Small intestine (tissue), 7 donors: ENCODE measurements around the gene INPP4A. TPM values are rescaled to one million over a fixed set of nuclear protein-coding genes. Genes with fewer than 3 reads are reported as not detected.
A peak's percentile ranks its signal among the peaks of the same experiment; 100 is the strongest.

ENCODE experiments used
- DNase-seq, 2 donors: peaks; one replicate each; pipeline versions ENCODE4 v3.0.0 to v3.0.0-alpha.2; 2013
- FAIRE-seq: peaks from 2 replicates; lab custom pipeline; 2012; peaks lifted over from hg19 to GRCh38; lab: Jason Lieb, UNC
- H3K27ac ChIP-seq, 3 donors: one replicate each; pipeline ENCODE4 v1.5.1; 2013; ENCODE audit warnings: low read length in 2 of 3, mild to moderate bottlenecking in 2 of 3, control low read depth in 1 of 3, inconsistent platforms in 1 of 3, low read depth in 1 of 3, moderate library complexity in 1 of 3
- H3K27me3 ChIP-seq, 3 donors: one replicate each; pipeline ENCODE4 v1.6.1; 2013; ENCODE audit warnings: low read length in 3 of 3, inconsistent platforms in 1 of 3; ENCODE audit not compliant: control insufficient read depth in 3 of 3, insufficient read depth in 3 of 3
- H3K36me3 ChIP-seq, 3 donors: one replicate each; pipeline ENCODE4 v1.6.1; 2013; ENCODE audit warnings: low read length in 3 of 3, inconsistent platforms in 1 of 3, low read depth in 1 of 3, mild to moderate bottlenecking in 1 of 3, moderate library complexity in 1 of 3; ENCODE audit not compliant: control insufficient read depth in 3 of 3, insufficient read depth in 2 of 3
- H3K4me1 ChIP-seq, 3 donors: one replicate each; pipeline ENCODE4 v1.6.1; 2013; ENCODE audit warnings: low read length in 2 of 3, inconsistent platforms in 1 of 3, low read depth in 1 of 3, mild to moderate bottlenecking in 1 of 3, moderate library complexity in 1 of 3; ENCODE audit not compliant: control insufficient read depth in 3 of 3, insufficient read depth in 2 of 3
- H3K4me3 ChIP-seq, 3 donors: one replicate each; pipeline ENCODE4 v1.5.1; 2013; ENCODE audit warnings: low read length in 3 of 3, control low read depth in 1 of 3, inconsistent platforms in 1 of 3, low read depth in 1 of 3, mild to moderate bottlenecking in 1 of 3, moderate library complexity in 1 of 3
- H3K9me3 ChIP-seq, 2 donors: one replicate each; pipeline ENCODE4 v1.6.1; 2013; ENCODE audit warnings: low read depth in 1 of 2, low read length in 1 of 2; ENCODE audit not compliant: control insufficient read depth in 2 of 2, insufficient read depth in 1 of 2
- WGBS, 3 donors: extraction: QIAGEN DNeasy Blood & Tissue Kit; methylation state at CpG; one replicate each; pipeline ENCODE4 v1.1.7; 2013; 5-methylcytosine and 5-hydroxymethylcytosine counted together
- polyA plus RNA-seq, 4 donors: library from polyadenylated mRNA; stranded (reverse) in 3 of 4; unstranded in 1 of 4; fragments of 200-250 nt in 3 of 4; fragments of 120-200 nt in 1 of 4; gene quantifications; one replicate each; pipeline versions ENCODE4 v1.2.1 to v1.2.3, GENCODE V29; 2013
- donor health status: healthy with polysubstance abuse.
- donor health status: control.
- donor health status: control.
- donor health status: Bipolar disorder and iron deficiency.
- donor health status: healthy.

Gene INPP4A
- polyA plus RNA-seq, 4 donors, result 1.6 to 8.3 (median 4.1) TPM

GRCh38 chr2:98569197-98569793, 124.6 kb downstream of the INPP4A start:
- no peak for FAIRE-seq
- Histone ChIP-seq H3K9me3 (no peaks in the 10 kb centered on the region), H3K27me3 (no peaks in the 10 kb centered on the region), H3K4me3 (no peak overlapping the region), H3K27ac (no peak overlapping the region), H3K36me3 (peaks cover 2 to 88% (median 3%) of the 10 kb centered on the region in 3 donors), H3K4me1 (no peaks in the 10 kb centered on the region)
- WGBS, 3 donors, result 66 to 69% (median 68%) methylated on average over 19 of the region's 19 CpGs
- DNase-seq, result peak; percentile 23 to 49

- Histone ChIP-seq H3K9me3 (no peaks in the 10 kb centered on the region), H3K4me3 (no peak overlapping the region), H3K27ac (no peak overlapping the region), H3K27me3 (no peaks in the 10 kb centered on the region), H3K4me1 (no peaks in the 10 kb centered on the region), H3K36me3 (peaks cover 2 to 83% (median 3%) of the 10 kb centered on the region in 3 donors)
- DNase-seq (no peak), FAIRE-seq (no peak)
- WGBS, 3 donors, result 94 to 98% (median 97%) methylated on average over 13 of the region's 13 CpGs
Measured at GRCh38 chr2:98569915-98570314, 125.3 kb downstream of the INPP4A start.

- Histone ChIP-seq H3K27ac (no peak overlapping the region), H3K4me1 (no peaks in the 10 kb centered on the region), H3K4me3 (no peak overlapping the region), H3K36me3 (peaks cover 2 to 80% (median 3%) of the 10 kb centered on the region in 3 donors), H3K27me3 (no peaks in the 10 kb centered on the region), H3K9me3 (no peaks in the 10 kb centered on the region)
- FAIRE-seq (no peak), DNase-seq (no peak)
- WGBS, 3 donors, result 94 to 99% (median 94%) methylated on average over 5 of the region's 5 CpGs
Measured at GRCh38 chr2:98570356-98570755, 125.7 kb downstream of the INPP4A start.

DNA sequence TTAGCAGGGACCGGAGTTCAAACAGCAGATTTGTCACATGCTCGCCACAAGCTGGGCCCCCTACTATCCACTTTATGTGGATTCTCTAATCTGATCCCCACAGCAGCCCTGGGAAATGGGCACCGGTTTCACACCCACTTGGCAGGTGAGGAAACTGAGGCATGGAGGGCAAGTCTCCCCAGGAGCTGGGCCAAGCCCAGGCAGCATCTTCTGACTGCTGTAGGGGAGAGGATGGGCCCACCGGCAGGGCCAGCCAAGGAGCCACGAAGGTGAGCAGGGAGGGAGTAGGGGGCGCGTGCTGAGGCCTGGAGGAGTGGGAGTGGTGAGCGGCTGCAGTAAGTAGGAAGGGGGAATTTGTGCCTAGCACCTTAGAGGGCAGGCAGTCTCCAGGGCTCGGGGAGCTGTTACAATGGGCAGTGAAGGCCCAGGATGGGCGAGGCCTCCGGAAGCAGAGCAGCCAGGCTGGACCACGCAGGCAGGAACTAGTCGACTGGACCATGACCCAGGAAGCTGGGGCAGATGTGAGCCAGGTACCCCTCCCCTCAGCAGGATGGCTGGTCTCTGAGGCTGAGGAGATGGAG, 126.6 kb downstream of the INPP4A start:
- Histone ChIP-seq H3K36me3 (peaks cover under 1 to 73% (median 2%) of the 10 kb centered on the region in 3 donors), H3K27me3 (no peaks in the 10 kb centered on the region), H3K4me3 (no peak overlapping the region), H3K4me1 (no peaks in the 10 kb centered on the region), H3K27ac (no peak overlapping the region), H3K9me3 (no peaks in the 10 kb centered on the region)
- DNase-seq (no peak), FAIRE-seq (no peak)
- 88 to 93% (median 93%) methylated on average over 13 of the region's 13 CpGs for WGBS, 3 donors

DNA sequence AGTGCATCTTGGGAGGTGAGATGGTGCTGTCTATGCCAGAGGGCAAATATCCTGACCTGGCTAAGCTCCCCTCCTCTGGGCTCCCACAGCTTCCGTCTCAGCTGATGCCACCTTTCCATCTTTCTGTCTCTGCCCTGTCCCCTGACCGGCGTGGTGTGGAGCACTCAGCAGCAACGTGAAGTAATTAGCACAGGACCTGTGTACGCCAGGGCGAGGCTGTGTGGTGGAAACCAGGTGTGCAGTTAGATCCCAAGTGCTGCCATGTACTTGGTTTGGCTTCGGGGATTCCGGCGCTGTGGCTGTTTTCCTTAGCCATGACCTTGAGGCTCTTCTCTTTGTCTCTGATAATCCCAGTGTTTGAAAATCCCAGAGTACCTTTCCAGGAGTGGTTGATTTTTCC, 127.1 kb downstream of the INPP4A start:
- no peaks in the 10 kb centered on the region for H3K4me1 ChIP-seq
- H3K9me3 ChIP-seq, result no peaks in the 10 kb centered on the region
- WGBS, 3 donors, result 87 to 94% (median 90%) methylated on average over 9 of the region's 9 CpGs
- no peaks in the 10 kb centered on the region for H3K27me3 ChIP-seq
- FAIRE-seq (no peak), DNase-seq (no peak)
- H3K27ac ChIP-seq, result no peak overlapping the region
- peaks cover 0 to 72% (median 2%) of the 10 kb centered on the region in 3 donors for H3K36me3 ChIP-seq
- no peak overlapping the region for H3K4me3 ChIP-seq

DNA sequence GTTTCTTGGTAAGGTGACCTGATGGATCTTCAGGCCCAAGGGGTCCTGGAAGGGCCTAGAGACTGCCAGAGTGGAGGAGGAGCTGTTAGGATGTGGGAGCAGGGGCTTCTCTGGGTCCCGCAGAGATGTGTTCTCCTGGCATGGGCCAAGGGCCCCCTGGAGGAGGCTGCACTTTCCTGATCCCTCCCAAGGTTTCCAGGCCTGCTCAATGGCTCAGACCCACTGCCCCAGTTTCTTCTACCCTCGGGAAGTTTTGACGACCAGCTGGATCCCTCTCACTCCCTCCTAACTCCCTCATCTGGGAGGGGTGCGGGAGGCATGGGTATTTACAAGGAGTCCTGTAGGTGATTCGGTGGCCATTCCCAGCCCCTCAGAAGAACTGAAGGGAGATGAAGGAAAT, 127.6 kb downstream of the INPP4A start:
- H3K4me1 ChIP-seq, result no peaks in the 10 kb centered on the region
- no peaks in the 10 kb centered on the region for H3K9me3 ChIP-seq
- peaks cover 0 to 72% (median 2%) of the 10 kb centered on the region in 3 donors for H3K36me3 ChIP-seq
- 87 to 93% (median 92%) methylated on average over 5 of the region's 5 CpGs for WGBS, 3 donors
- no peak overlapping the region for H3K27ac ChIP-seq
- H3K27me3 ChIP-seq, result no peaks in the 10 kb centered on the region
- FAIRE-seq (no peak), DNase-seq (no peak)
- H3K4me3 ChIP-seq, result no peak overlapping the region

DNA sequence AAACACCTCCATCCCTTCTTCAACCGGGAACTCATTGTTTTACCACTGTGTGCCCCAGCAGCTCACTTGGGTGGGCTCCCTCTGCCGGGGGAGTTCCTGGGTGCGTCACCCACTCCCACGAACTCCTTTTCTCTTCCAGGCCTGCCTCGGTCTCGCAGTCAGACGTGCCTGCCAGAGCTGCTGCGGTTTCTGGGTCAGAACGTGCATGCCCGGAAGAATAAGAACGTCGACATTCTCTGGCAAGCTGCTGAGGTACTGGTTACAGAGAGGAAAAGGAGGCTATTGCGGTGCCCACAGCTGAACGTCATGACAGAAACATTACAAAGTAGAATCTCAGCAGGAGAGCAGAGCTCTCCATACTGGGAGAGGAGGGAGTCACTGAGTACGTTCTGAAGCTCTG, 128.0 kb downstream of the INPP4A start:
- H3K27ac ChIP-seq, result no peak overlapping the region
- no peaks in the 10 kb centered on the region for H3K4me1 ChIP-seq
- H3K9me3 ChIP-seq, result no peaks in the 10 kb centered on the region
- 92 to 95% (median 94%) methylated on average over 15 of the region's 15 CpGs for WGBS, 3 donors
- no peak overlapping the region for H3K4me3 ChIP-seq
- DNase-seq (no peak), FAIRE-seq (no peak)
- H3K27me3 ChIP-seq, result no peaks in the 10 kb centered on the region
- peaks cover 0 to 72% (median 2%) of the 10 kb centered on the region in 3 donors for H3K36me3 ChIP-seq

GRCh38 chr2:98573426-98573825, 128.8 kb downstream of the INPP4A start:
- H3K27me3 ChIP-seq, result no peaks in the 10 kb centered on the region
- WGBS, 3 donors, result 94 to 97% (median 95%) methylated on average over 13 of the region's 13 CpGs
- no peak for DNase-seq
- H3K4me3 ChIP-seq, result no peak overlapping the region
- FAIRE-seq, result no peak
- H3K4me1 ChIP-seq, result no peaks in the 10 kb centered on the region
- no peak overlapping the region for H3K27ac ChIP-seq
- H3K36me3 ChIP-seq, result peaks cover 0 to 73% (median 2%) of the 10 kb centered on the region in 3 donors
- H3K9me3 ChIP-seq, result no peaks in the 10 kb centered on the region
